HepG2 (cell line): ENCODE data around the gene PLIN5. TPM values are rescaled to one million over a fixed set of nuclear protein-coding genes. Genes with fewer than 3 reads are reported as not detected.
A peak's percentile ranks its signal among the peaks of the same experiment; 100 is the strongest.

Source experiments
- ATF3 ChIP-seq: sonication (generic); formaldehyde crosslinking; IDR thresholded peaks from 2 replicates; pipeline ENCODE4 v1.4.0; 2020; ENCODE audit warnings: missing genetic modification reagents
- KLF16 ChIP-seq, 2 experiments: sonication (generic) in 1 of 2; formaldehyde crosslinking in 1 of 2; IDR thresholded peaks; 2 replicates each; pipeline versions ENCODE4 v1.6.1 to v1.8.0; 2016 to 2023; ENCODE audit warnings: missing genetic modification reagents in 2 of 2, missing compliant biosample characterization in 1 of 2
- NCOA5 ChIP-seq: sonication (generic); formaldehyde crosslinking; IDR thresholded peaks from 2 replicates; pipeline ENCODE4 v1.4.0; 2020; ENCODE audit warnings: missing genetic modification reagents
- TEAD2 ChIP-seq: sonication (generic); formaldehyde crosslinking; IDR thresholded peaks from 2 replicates; pipeline ENCODE4 v1.9.0; 2021; ENCODE audit warnings: missing genetic modification reagents
- ZFP1 ChIP-seq: IDR thresholded peaks from 2 replicates; pipeline ENCODE4 v1.6.1; 2016
- ZNF101 ChIP-seq: sonication (generic); formaldehyde crosslinking; IDR thresholded peaks from 2 replicates; pipeline ENCODE4 v1.4.0; 2020; ENCODE audit warnings: mild to moderate bottlenecking, low read depth, missing genetic modification reagents, borderline replicate concordance
- ZNF550 ChIP-seq: sonication (generic); formaldehyde crosslinking; IDR thresholded peaks from 2 replicates; pipeline ENCODE4 v1.4.0; 2020; ENCODE audit warnings: mild to moderate bottlenecking, missing genetic modification reagents, borderline replicate concordance
- ZSCAN25 ChIP-seq: sonication (generic); formaldehyde crosslinking; IDR thresholded peaks from 2 replicates; pipeline ENCODE4 v1.8.0; 2022; ENCODE audit warnings: mild to moderate bottlenecking, missing genetic modification reagents
- ZSCAN9 ChIP-seq: IDR thresholded peaks from 2 replicates; pipeline ENCODE4 v1.6.1; 2016; ENCODE audit warnings: borderline replicate concordance
- polyA plus RNA-seq, 8 experiments: library from polyadenylated mRNA; depleted of rRNA in 3 of 8; stranded (reverse) in 7 of 8; unstranded in 1 of 8; fragments of >200 nt; fragmentation: Illumina TruSeq in 4 of 8; extraction: Trizol in 4 of 8; gene quantifications; 2 replicates each; pipeline versions ENCODE4 v1.2.1 to v1.2.3, GENCODE V29; 2011 to 2016; ENCODE audit warnings: low read depth in 4 of 8, missing spikeins in 1 of 8, mixed read lengths in 1 of 8; ENCODE audit not compliant: insufficient read depth in 1 of 8
- total RNA-seq, 5 experiments: library from RNA; depleted of rRNA; stranded (reverse); fragments of >200 nt; fragmentation: Illumina TruSeq; extraction: Trizol; gene quantifications; 2 replicates each; pipeline ENCODE4 v1.2.3, GENCODE V29; 2016; ENCODE audit warnings: low read depth in 1 of 5
- TF ChIP-seq, protein P1 (sequence below): sonication (generic); formaldehyde crosslinking; IDR thresholded peaks from 2 replicates; pipeline ENCODE4 v1.4.0; 2020; ENCODE audit warnings: mild to moderate bottlenecking, missing genetic modification reagents, borderline replicate concordance
- TF ChIP-seq, protein P2 (sequence below), 2 experiments: fragments of 450-650 bp in 1 of 2; sonication (generic) in 1 of 2; formaldehyde crosslinking in 1 of 2; IDR thresholded peaks; 2 replicates each; pipeline versions ENCODE4 v1.6.1 to v1.8.0; 2016 to 2022; ENCODE audit warnings: antibody characterized with exemption in 1 of 2, mild to moderate bottlenecking in 1 of 2, missing genetic modification reagents in 1 of 2

The PLIN5 gene
- total and polyA plus RNA-seq, 2 of the 13 experiments (the other 11 are each of a cell fraction or from before 2014, with no cell fraction given) = 1.8 to 4.8 TPM

DNA sequence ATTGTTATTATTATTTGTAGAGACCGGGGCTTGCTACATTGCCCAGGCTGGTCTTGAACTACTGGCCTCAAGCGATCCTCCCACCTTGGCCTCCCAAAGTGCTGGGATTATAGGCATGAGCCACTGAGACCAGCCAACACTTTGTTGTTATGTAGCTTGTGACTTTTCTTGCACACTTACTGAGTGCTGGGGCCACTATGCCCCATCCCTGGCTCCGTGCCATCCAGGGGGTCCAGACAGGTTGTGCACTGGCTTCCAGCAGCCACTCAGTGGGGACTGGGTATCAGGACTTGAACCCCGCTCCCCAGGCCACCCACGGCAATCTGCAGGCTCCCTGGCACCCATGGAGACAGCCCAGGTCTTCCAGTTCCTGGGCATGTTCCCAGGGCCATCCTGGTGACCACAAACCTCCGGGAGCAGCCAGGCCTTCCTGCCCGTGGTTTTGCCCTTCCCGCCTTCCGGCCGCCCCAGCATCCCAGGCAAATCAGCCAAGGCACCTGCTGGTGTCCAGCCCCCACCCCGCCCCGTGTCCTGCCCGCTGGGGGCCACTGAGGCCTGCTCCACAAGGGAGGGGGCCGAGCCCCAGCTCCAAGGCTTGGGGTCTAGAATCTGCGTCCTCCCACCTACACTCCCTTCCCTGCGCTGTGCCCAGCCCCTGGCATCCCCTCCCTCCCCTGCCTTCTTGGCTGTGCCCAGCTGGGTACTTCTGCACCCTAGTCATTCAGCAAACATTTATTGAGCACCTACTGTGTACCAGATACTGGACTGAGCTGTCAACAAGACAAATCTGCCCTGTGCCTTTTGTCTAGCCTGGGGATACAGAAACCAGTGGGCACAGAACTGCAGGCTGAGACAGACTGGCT lies 48.2 kb upstream of the PLIN5 start (continued):
- TF ChIP-seq ZNF550 (CRISPR knock-in tag) (0 out of 2 replicates have a peak, but pooled peaks have one; percentile 40), TEAD2 (CRISPR knock-in tag) (no peak), ATF3 (no peak), ZNF101 (CRISPR knock-in tag) (no peak), KLF16 (CRISPR knock-in tag; IDR thresholded peaks at IDR 0.05) (peak in 1 of 2 experiments; percentile 12; a peak in 1 of 4 replicates), ZSCAN9 (CRISPR knock-in tag) (no peak), ZSCAN25 (0 out of 2 replicates have a peak, but pooled peaks have one; percentile 18), NCOA5 (CRISPR knock-in tag) (no peak), ZFP1 (0 out of 2 replicates have a peak, but pooled peaks have one; percentile 43)
- TF ChIP-seq, protein P1, sequence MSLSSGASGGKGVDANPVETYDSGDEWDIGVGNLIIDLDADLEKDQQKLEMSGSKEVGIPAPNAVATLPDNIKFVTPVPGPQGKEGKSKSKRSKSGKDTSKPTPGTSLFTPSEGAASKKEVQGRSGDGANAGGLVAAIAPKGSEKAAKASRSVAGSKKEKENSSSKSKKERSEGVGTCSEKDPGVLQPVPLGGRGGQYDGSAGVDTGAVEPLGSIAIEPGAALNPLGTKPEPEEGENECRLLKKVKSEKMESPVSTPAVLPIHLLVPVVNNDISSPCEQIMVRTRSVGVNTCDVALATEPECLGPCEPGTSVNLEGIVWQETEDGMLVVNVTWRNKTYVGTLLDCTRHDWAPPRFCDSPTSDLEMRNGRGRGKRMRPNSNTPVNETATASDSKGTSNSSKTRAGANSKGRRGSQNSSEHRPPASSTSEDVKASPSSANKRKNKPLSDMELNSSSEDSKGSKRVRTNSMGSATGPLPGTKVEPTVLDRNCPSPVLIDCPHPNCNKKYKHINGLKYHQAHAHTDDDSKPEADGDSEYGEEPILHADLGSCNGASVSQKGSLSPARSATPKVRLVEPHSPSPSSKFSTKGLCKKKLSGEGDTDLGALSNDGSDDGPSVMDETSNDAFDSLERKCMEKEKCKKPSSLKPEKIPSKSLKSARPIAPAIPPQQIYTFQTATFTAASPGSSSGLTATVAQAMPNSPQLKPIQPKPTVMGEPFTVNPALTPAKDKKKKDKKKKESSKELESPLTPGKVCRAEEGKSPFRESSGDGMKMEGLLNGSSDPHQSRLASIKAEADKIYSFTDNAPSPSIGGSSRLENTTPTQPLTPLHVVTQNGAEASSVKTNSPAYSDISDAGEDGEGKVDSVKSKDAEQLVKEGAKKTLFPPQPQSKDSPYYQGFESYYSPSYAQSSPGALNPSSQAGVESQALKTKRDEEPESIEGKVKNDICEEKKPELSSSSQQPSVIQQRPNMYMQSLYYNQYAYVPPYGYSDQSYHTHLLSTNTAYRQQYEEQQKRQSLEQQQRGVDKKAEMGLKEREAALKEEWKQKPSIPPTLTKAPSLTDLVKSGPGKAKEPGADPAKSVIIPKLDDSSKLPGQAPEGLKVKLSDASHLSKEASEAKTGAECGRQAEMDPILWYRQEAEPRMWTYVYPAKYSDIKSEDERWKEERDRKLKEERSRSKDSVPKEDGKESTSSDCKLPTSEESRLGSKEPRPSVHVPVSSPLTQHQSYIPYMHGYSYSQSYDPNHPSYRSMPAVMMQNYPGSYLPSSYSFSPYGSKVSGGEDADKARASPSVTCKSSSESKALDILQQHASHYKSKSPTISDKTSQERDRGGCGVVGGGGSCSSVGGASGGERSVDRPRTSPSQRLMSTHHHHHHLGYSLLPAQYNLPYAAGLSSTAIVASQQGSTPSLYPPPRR = no peak
- TF ChIP-seq, protein P2, sequence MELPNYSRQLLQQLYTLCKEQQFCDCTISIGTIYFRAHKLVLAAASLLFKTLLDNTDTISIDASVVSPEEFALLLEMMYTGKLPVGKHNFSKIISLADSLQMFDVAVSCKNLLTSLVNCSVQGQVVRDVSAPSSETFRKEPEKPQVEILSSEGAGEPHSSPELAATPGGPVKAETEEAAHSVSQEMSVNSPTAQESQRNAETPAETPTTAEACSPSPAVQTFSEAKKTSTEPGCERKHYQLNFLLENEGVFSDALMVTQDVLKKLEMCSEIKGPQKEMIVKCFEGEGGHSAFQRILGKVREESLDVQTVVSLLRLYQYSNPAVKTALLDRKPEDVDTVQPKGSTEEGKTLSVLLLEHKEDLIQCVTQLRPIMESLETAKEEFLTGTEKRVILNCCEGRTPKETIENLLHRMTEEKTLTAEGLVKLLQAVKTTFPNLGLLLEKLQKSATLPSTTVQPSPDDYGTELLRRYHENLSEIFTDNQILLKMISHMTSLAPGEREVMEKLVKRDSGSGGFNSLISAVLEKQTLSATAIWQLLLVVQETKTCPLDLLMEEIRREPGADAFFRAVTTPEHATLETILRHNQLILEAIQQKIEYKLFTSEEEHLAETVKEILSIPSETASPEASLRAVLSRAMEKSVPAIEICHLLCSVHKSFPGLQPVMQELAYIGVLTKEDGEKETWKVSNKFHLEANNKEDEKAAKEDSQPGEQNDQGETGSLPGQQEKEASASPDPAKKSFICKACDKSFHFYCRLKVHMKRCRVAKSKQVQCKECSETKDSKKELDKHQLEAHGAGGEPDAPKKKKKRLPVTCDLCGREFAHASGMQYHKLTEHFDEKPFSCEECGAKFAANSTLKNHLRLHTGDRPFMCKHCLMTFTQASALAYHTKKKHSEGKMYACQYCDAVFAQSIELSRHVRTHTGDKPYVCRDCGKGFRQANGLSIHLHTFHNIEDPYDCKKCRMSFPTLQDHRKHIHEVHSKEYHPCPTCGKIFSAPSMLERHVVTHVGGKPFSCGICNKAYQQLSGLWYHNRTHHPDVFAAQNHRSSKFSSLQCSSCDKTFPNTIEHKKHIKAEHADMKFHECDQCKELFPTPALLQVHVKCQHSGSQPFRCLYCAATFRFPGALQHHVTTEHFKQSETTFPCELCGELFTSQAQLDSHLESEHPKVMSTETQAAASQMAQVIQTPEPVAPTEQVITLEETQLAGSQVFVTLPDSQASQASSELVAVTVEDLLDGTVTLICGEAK (IDR thresholded peaks at IDR 0.05) = no peak
- TF ChIP-seq, protein P2 (CRISPR knock-in tag; IDR thresholded peaks at IDR 0.05) = no peak
